ENCODE measurements around the gene KRT14. TPM values are rescaled to one million over a fixed set of nuclear protein-coding genes. Genes with fewer than 3 reads are reported as not detected.

The KRT14 gene
- total RNA-seq, 1 experiment from 2014 or later: not detected

GRCh38 chr17:41535764-41536481 lies 50.8 kb downstream of the KRT14 start:
- H3K27me3 ChIP-seq (ENCODE audit: control insufficient read depth, insufficient read depth, low read length): no peaks in the 10 kb centered on the region
- H3K4me1 ChIP-seq (ENCODE audit: control insufficient read depth, insufficient read depth, low read length): peaks cover 68% of the 10 kb centered on the region
- CTCF ChIA-PET: interaction anchor here (0.8 to 1.6 kb wide), 2 partner anchors 13 to 113 kb away, joined by 5 to 12 read pairs; no protein-coding TSS in a partner anchor
- H3K4me3 ChIP-seq (ENCODE audit: low read depth in 2 of 2, low read length in 2 of 2): no peak overlapping the region
- peak overlapping the region; percentile 70 for H3K27ac ChIP-seq (ENCODE audit: low read length)
- POLR2A ChIA-PET: no interaction called here
- BruUV-seq (replicated peaks): no TSS peak
- ATAC-seq: no peak
- DNase-seq (ENCODE audit: low read depth, low spot score): no peak
- no peaks in the 10 kb centered on the region for H3K36me3 ChIP-seq (ENCODE audit: control insufficient read depth, insufficient read depth, low read length)
- in situ Hi-C loops (cut with HindIII; ENCODE audit: low pct_unique_long_range_greater_than_20kb, low sequenced_read_pairs): loop anchor here (25.0 kb wide), 1 partner anchor 101 kb away; no protein-coding TSS in a partner anchor
- intact Hi-C loops (cut with micrococcal nuclease; ENCODE audit: unreplicated experiment): no loop called here
- no peak for TF ChIP-seq CTCF (IDR thresholded peaks at IDR 0.05)
- TF ChIP-seq REST (IDR thresholded peaks at IDR 0.05; ENCODE audit: insufficient read depth in 1 of 2, low read depth in 2 of 2, low read length in 1 of 2): no peak
- no peak for TF ChIP-seq POLR2AphosphoS5 (IDR thresholded peaks at IDR 0.05; ENCODE audit: low read depth, low read length)
- TF ChIP-seq SIN3A (IDR thresholded peaks at IDR 0.05; ENCODE audit: borderline replicate concordance, insufficient read depth, low read depth, low read length): no peak
- no peak for TF ChIP-seq TCF7L2 (IDR thresholded peaks at IDR 0.05; ENCODE audit: low read depth, low read length)
- H3K9me3 ChIP-seq (ENCODE audit: control insufficient read depth, insufficient read depth, low read depth, low read length): no peaks in the 10 kb centered on the region

GRCh38 chr17:41534899-41535546 lies 51.7 kb downstream of the KRT14 start:
- no peak for ATAC-seq
- no peak for TF ChIP-seq TCF7L2 (IDR thresholded peaks at IDR 0.05; ENCODE audit: low read depth, low read length)
- no peak for TF ChIP-seq CTCF (IDR thresholded peaks at IDR 0.05)
- TF ChIP-seq POLR2AphosphoS5 (IDR thresholded peaks at IDR 0.05; ENCODE audit: low read depth, low read length): no peak
- no peak for TF ChIP-seq REST (IDR thresholded peaks at IDR 0.05; ENCODE audit: insufficient read depth in 1 of 2, low read depth in 2 of 2, low read length in 1 of 2)
- TF ChIP-seq SIN3A (IDR thresholded peaks at IDR 0.05; ENCODE audit: borderline replicate concordance, insufficient read depth, low read depth, low read length): no peak
- DNase-seq (ENCODE audit: low read depth, low spot score): no peak
- H3K27ac ChIP-seq (ENCODE audit: low read length): peak overlapping the region; percentile 70; the same call in 1 of the 2 replicates
- intact Hi-C loops (cut with micrococcal nuclease; ENCODE audit: unreplicated experiment): no loop called here
- no peaks in the 10 kb centered on the region for H3K27me3 ChIP-seq (ENCODE audit: control insufficient read depth, insufficient read depth, low read length)
- no peaks in the 10 kb centered on the region for H3K36me3 ChIP-seq (ENCODE audit: control insufficient read depth, insufficient read depth, low read length)
- in situ Hi-C loops (cut with HindIII; ENCODE audit: low pct_unique_long_range_greater_than_20kb, low sequenced_read_pairs): loop anchor here (25.0 kb wide), 1 partner anchor 102 kb away; no protein-coding TSS in a partner anchor
- CTCF ChIA-PET: interaction anchor here (1.1 kb wide), 1 partner anchor 8 kb away, joined by 6 read pairs; no protein-coding TSS in a partner anchor
- no peak overlapping the region for H3K4me3 ChIP-seq (ENCODE audit: low read depth in 2 of 2, low read length in 2 of 2)
- peaks cover 68% of the 10 kb centered on the region for H3K4me1 ChIP-seq (ENCODE audit: control insufficient read depth, insufficient read depth, low read length)
- BruUV-seq (replicated peaks): no TSS peak
- H3K9me3 ChIP-seq (ENCODE audit: control insufficient read depth, insufficient read depth, low read depth, low read length): no peaks in the 10 kb centered on the region
- POLR2A ChIA-PET: interaction anchor here (0.7 kb wide), 2 partner anchors 62 to 372 kb away, joined by 3 to 5 read pairs; no protein-coding TSS in a partner anchor

Measured in Panc1 (cell line).